Stimulated activated effector memory CD8-positive, alpha-beta T cell treated with anti-CD3 and anti-CD28 coated beads, Interleukin-12 subunit alpha, Interleukin-12 subunit beta, amount 100 ng/mL, for 72 hours (primary cell): Measurements from ENCODE around the gene KLHDC10.
"Not testable (repeated sequence)": the region's sequence is repeated elsewhere in the genome, so short reads cannot be mapped to it uniquely, and the experiment has no call there.

Experiments
- ATAC-seq: fragments of 150-1000 bp; cut with Tn5 transposase; 2 replicates; pipeline ENCODE4 v1.10.0; 2021
- DNase-seq, 2 donors: peaks; one replicate each; pipeline ENCODE4 v3.0.0; 2021 to 2022; ENCODE audit warnings: low spot score in 2 of 2
- H3K27ac Mint-ChIP-seq: one replicate; pipeline ENCODE4 v1.8.0; 2022; ENCODE audit warnings: mild to moderate bottlenecking, mixed read lengths
- H3K36me3 Mint-ChIP-seq: one replicate; pipeline ENCODE4 v1.8.0; 2022; ENCODE audit warnings: mild to moderate bottlenecking, mixed read lengths
- H3K4me1 Mint-ChIP-seq: one replicate; pipeline ENCODE4 v1.8.0; 2022; ENCODE audit warnings: mixed read lengths
- H3K4me3 Mint-ChIP-seq: one replicate; pipeline ENCODE4 v1.8.0; 2022; ENCODE audit warnings: mild to moderate bottlenecking, mixed read lengths
- H3K9me3 Mint-ChIP-seq: one replicate; pipeline ENCODE4 v1.8.0; 2022; ENCODE audit warnings: mixed read lengths

KLHDC10 gene, protein sequence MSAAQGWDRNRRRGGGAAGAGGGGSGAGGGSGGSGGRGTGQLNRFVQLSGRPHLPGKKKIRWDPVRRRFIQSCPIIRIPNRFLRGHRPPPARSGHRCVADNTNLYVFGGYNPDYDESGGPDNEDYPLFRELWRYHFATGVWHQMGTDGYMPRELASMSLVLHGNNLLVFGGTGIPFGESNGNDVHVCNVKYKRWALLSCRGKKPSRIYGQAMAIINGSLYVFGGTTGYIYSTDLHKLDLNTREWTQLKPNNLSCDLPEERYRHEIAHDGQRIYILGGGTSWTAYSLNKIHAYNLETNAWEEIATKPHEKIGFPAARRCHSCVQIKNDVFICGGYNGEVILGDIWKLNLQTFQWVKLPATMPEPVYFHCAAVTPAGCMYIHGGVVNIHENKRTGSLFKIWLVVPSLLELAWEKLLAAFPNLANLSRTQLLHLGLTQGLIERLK

GRCh38 chr7:130069978-130070860 is at the start of gene KLHDC10:
Gene KLHDC10 (plus strand): TSS chr7:130070534. CDS start chr7:130070644, 110 bp downstream.
- Mint-ChIP-seq H3K36me3 (peaks cover 7% of the 10 kb centered on the region), H3K27ac (peak within 1 kb of the TSS; percentile 86), H3K9me3 (no peaks in the 10 kb centered on the region), H3K4me1 (peaks cover 35% of the 10 kb centered on the region), H3K4me3 (peak within 1 kb of the TSS; percentile 91)
- ATAC-seq (peak; percentile 98), DNase-seq (peak; percentile 79 to 93)

GRCh38 chr7:130021105-130021834 is 49.1 kb upstream of the KLHDC10 start:
- no peaks in the 10 kb centered on the region for H3K4me1 Mint-ChIP-seq
- DNase-seq, result no peak
- H3K36me3 Mint-ChIP-seq, result peaks cover 99% of the 10 kb centered on the region
- no peak overlapping the region for H3K4me3 Mint-ChIP-seq
- no peak for ATAC-seq
- no peak overlapping the region for H3K27ac Mint-ChIP-seq
- no peaks in the 10 kb centered on the region for H3K9me3 Mint-ChIP-seq

- Mint-ChIP-seq H3K9me3 (no peaks in the 10 kb centered on the region), H3K27ac (no peak overlapping the region), H3K36me3 (peaks cover 100% of the 10 kb centered on the region)
These were observed 48.2 kb upstream of the KLHDC10 start for GRCh38 chr7:130022115-130022514.

DNA sequence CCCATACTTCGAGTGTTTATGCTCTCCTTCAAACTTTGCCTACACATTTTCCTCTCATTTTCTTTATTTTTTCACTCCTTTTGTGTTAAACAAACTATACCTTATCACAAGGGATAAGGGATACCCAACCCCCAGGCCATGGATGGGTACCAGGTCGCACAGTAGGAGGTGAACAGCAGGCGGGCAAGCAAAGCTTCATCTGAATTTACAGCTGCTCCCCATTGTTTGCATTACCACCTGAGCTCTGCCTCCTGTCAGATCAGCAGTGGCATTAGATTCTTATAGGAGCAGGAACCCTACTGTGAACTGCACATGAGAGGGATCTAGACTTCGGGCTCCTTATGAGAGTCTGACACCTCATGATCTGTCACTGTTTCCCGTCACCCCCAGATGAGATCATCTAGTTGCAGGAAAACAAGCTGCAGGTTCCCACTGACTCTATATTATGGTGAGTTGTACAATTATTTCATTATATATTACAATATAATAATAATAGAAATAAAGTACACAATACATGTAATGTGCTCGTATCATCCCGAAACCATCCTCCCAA is 47.6 kb upstream of the KLHDC10 start:
- Mint-ChIP-seq H3K4me1 (no peaks in the 10 kb centered on the region), H3K4me3 (no peak overlapping the region), H3K36me3 (peaks cover 100% of the 10 kb centered on the region), H3K9me3 (no peaks in the 10 kb centered on the region), H3K27ac (no peak overlapping the region)
- ATAC-seq, result no peak
- no peak for DNase-seq

More at GRCh38 chr7:130022115-130022514, 48.2 kb upstream of the KLHDC10 start:
- H3K4me1 Mint-ChIP-seq, result no peaks in the 10 kb centered on the region
- no peak for ATAC-seq
- no peak overlapping the region for H3K4me3 Mint-ChIP-seq
- DNase-seq, result no peak

GRCh38 chr7:130024390-130024789 is 45.9 kb upstream of the KLHDC10 start:
- Mint-ChIP-seq H3K27ac (no peak overlapping the region), H3K4me1 (no peaks in the 10 kb centered on the region), H3K4me3 (no peak overlapping the region), H3K9me3 (no peaks in the 10 kb centered on the region), H3K36me3 (peaks cover 100% of the 10 kb centered on the region)
- DNase-seq, result no peak
- no peak for ATAC-seq

GRCh38 chr7:130032698-130033097 is 37.6 kb upstream of the KLHDC10 start:
- DNase-seq, result no peak
- Mint-ChIP-seq H3K9me3 (no peaks in the 10 kb centered on the region), H3K27ac (peak overlapping the region; percentile 2), H3K4me3 (no peak overlapping the region), H3K36me3 (peaks cover 87% of the 10 kb centered on the region), H3K4me1 (no peaks in the 10 kb centered on the region)
- ATAC-seq, result no peak

- Mint-ChIP-seq H3K4me3 (no peak overlapping the region), H3K9me3 (no peaks in the 10 kb centered on the region), H3K36me3 (peaks cover 89% of the 10 kb centered on the region), H3K4me1 (no peaks in the 10 kb centered on the region), H3K27ac (no peak overlapping the region)
- no peak for DNase-seq
- no peak for ATAC-seq
These were observed 32.6 kb upstream of the KLHDC10 start for GRCh38 chr7:130037703-130038102.

- H3K36me3 Mint-ChIP-seq, result peaks cover 100% of the 10 kb centered on the region
- H3K27ac Mint-ChIP-seq, result no peak overlapping the region
- no peaks in the 10 kb centered on the region for H3K9me3 Mint-ChIP-seq
These were observed 29.8 kb upstream of the KLHDC10 start for GRCh38 chr7:130040576-130040975.

DNA sequence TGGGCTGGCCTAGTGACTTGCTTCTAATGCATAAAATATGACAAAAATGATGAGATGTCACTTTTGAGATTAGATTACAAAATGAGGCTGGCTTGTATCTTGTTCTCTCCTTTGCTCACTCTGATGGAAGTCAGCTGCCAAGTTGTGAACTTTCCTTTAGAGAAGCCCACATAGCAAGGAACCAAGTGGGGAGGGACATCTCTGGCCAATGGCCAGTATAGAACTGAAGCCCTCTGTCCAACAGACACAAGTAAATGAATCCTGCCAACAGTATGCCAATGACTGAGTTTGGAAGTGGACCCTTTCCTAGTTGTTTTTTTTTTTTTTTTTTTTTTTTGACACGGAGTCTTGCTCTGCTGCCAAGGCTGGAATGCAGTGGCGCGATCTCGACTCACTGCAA is 22.5 kb upstream of the KLHDC10 start:
- H3K36me3 Mint-ChIP-seq, result peaks cover 53% of the 10 kb centered on the region
- H3K27ac Mint-ChIP-seq, result no peak overlapping the region
- ATAC-seq (no peak), DNase-seq (no peak)
- no peaks in the 10 kb centered on the region for H3K9me3 Mint-ChIP-seq
- no peak overlapping the region for H3K4me3 Mint-ChIP-seq
- H3K4me1 Mint-ChIP-seq, result peaks cover 12% of the 10 kb centered on the region

More at GRCh38 chr7:130040576-130040975, 29.8 kb upstream of the KLHDC10 start:
- DNase-seq (no peak), ATAC-seq (no peak)
- Mint-ChIP-seq H3K4me3 (no peak overlapping the region), H3K4me1 (no peaks in the 10 kb centered on the region)

DNA sequence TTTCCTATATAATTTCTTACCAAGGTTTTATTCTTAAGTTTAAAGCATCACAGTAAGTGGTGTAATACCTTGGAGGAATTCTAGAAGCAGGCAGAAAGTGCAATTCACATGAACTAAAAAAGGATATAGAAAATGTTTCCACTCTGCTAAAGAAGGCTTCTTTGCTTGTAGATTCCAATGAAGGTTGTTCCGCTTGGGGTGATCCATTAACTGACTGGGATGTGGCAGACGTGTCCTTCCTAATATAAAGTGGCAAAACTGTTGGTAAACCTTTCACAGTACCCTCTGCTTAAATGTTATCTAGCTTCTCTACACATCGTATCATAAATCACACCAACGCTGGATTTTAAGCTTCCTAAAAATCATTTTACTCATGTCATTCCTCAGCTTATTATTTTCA is 21.4 kb upstream of the KLHDC10 start:
- Mint-ChIP-seq H3K36me3 (peaks cover 42% of the 10 kb centered on the region), H3K4me3 (no peak overlapping the region), H3K4me1 (peaks cover 12% of the 10 kb centered on the region), H3K27ac (no peak overlapping the region), H3K9me3 (no peaks in the 10 kb centered on the region)
- ATAC-seq (no peak), DNase-seq (no peak)

GRCh38 chr7:130052250-130052649 is 18.1 kb upstream of the KLHDC10 start:
- H3K4me3 Mint-ChIP-seq, H3K27ac Mint-ChIP-seq, DNase-seq, H3K9me3 Mint-ChIP-seq, ATAC-seq: not testable (repeated sequence)
- peaks cover 12% of the 10 kb centered on the region for H3K36me3 Mint-ChIP-seq
- H3K4me1 Mint-ChIP-seq, result peaks cover 12% of the 10 kb centered on the region

- not testable (repeated sequence) for H3K4me3 Mint-ChIP-seq, H3K36me3 Mint-ChIP-seq, ATAC-seq, H3K9me3 Mint-ChIP-seq, H3K27ac Mint-ChIP-seq, H3K4me1 Mint-ChIP-seq, DNase-seq
These were observed 15.1 kb upstream of the KLHDC10 start for GRCh38 chr7:130055198-130055597.

GRCh38 chr7:130062246-130062645 is 8.1 kb upstream of the KLHDC10 start:
- no peak overlapping the region for H3K27ac Mint-ChIP-seq
- ATAC-seq (no peak), DNase-seq (no peak)
- no peak overlapping the region for H3K4me3 Mint-ChIP-seq
- no peaks in the 10 kb centered on the region for H3K36me3 Mint-ChIP-seq
- H3K9me3 Mint-ChIP-seq, result no peaks in the 10 kb centered on the region
- H3K4me1 Mint-ChIP-seq, result no peaks in the 10 kb centered on the region

DNA sequence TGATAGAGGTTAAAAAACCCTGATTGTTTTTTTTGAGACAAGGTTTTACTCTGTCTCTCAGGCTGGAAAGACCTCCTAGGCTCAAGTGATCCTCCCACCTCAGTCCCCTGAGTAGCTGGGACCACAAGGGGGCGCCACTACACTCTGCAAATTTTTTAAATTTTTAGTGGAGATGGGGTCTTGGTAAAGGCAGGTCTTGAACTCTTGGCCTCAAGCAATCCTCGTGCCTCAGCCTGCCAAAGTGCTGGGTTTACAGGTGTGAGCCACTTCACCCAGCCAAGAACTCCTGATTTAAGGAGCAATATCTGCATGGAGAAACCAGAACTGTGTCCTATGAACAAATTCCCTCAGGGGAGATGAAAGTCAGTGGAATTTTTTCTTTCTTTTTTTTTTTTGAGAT is 7.3 kb upstream of the KLHDC10 start:
- no peaks in the 10 kb centered on the region for H3K4me1 Mint-ChIP-seq
- no peaks in the 10 kb centered on the region for H3K9me3 Mint-ChIP-seq
- no peaks in the 10 kb centered on the region for H3K36me3 Mint-ChIP-seq
- H3K27ac Mint-ChIP-seq, result no peak overlapping the region
- ATAC-seq (peak; percentile 74), DNase-seq (peak; percentile 66 to 91)
- no peak overlapping the region for H3K4me3 Mint-ChIP-seq

DNA sequence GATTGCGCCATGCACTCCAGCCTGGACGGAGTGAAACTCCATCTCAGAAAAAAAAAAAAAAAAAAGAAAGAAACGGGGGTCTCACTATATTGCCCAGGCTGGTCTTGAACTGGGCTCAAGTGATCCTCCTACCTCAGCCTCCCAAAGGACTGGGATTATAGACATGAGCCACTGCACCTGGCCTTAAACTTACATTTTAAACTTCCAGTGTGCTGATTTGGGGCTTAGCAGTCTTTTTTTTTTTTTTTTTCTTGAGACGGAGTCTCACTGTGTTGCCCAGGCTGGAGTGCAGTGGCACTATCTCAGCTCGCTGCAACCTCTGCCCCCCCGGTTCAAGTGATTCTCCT is 5.8 kb upstream of the KLHDC10 start:
- DNase-seq, H3K9me3 Mint-ChIP-seq, H3K4me3 Mint-ChIP-seq, H3K4me1 Mint-ChIP-seq, H3K27ac Mint-ChIP-seq, ATAC-seq, H3K36me3 Mint-ChIP-seq: not testable (repeated sequence)
